NCI-H2227 (cell line): ENCODE measurements around the gene MFAP2.
A peak's percentile ranks its signal among the peaks of the same experiment; 100 is the strongest.

Experiments
- DNase-seq: peaks from one replicate; lab custom pipeline; 2025; ENCODE audit not compliant: unreplicated experiment; lab: John Stamatoyannopoulos, UW

MFAP2 gene

GRCh38 chr1:16981269-16981849, 939 bp upstream of the MFAP2 start:
- DNase-seq, result no peak

DNA sequence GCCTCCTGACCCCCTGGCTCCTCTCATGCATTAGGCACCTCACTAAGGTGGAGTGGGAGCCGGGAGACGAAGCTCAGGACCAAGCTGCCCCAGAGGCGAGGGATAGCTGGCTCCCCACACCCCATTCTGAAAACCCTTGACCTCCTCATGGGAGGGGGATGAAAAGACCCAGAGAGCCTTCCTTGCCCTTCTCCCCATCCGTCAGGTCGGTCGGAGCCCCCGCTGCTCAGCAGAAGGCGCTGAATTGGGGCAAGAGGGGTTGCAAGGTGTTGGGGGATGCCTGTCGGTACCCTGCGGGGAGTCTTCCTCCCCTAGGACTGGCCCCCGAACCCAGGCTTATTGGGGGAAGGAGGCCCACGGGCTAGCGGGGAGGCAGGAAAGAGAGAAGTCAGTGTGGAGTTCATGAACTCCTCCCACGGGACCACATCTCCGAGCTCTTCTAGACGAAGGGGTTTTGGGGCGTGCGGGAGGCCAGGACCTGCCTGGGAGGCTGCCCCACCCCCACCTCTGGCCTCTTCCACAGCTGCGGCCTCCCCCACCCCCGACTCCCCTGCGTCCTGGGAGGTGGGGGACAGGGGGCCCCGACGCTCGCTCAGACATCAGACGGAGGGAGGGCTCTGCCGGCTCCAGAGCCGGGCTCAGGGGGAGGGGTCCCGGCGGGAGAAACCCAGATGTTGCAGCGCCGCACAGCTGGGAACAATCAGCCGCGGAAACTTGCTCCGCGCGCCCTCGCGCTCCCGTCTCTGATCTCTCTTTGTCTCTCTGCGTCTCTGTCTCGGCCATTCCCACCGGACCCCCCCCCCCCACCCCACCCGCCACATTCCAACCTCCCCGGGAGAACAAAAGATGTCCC, 719 bp downstream of the MFAP2 start:
- DNase-seq, result peak; percentile 32

DNA sequence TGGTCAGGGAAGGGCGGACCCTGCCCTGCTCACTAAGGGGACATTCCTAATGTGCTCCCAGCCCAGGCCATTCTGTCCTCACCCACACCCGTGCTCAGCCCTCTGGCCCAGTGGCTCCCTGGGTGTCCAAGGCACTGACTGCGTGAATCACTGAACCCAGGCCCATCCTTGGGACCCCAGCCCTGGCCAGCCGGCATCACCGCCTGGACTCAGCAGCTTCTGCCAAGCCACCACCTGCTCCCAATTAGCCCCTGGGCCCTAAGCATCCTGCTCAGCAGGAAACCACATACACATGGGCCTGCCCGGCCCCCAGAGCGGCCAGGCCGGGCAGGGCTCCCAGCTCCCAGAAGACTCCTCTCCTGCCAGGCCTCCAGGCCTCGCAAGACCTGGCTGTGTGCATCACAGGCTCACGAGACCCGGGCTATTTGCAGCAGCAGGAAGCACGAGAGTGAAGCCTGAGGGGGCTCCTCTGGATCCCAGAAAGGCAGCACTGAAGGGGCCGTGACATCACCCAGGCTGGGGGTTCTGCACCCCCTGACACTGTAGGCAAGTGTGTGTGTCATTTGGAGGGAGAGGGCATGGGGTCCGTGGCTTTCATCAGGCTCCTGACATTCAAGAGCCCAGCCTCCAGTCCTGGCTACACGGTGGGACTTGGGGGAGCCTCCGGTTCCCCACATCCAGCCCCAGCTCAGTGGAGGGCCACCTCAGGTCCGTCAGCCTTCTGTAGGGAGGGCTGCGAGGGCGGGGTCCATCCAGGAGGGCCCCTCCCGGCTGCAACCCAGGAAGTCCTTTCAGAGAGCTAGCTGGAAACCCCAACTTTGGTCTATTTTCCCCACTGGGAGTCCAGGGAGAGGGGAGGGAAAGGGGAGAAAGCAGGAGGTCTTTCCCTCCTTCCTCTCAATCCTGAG, 1.6 kb downstream of the MFAP2 start:
- DNase-seq, result no peak

- DNase-seq, result no peak
Measured at GRCh38 chr1:16978139-16978538, 2.3 kb downstream of the MFAP2 start.

DNA sequence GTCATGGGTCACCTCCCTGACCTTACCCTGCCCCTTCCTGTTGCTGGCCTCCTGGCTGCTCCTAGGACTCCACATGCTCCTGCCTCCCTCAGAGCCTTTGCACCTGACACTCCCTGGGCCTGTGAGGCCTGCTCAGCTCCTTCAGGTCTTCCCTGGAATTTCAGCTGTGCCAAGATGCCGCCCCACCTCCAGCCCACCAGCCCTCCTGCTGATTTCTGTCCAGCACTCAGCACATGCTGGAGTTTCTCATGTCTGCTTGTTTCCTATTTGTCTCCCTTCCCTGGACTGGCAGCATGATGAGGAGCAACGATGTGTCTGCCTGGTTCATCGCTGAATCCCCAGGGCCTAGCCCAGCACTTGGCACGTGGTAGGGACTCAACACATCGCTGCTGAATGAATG, 3.0 kb downstream of the MFAP2 start:
- DNase-seq, result no peak

- DNase-seq, result no peak
Measured at GRCh38 chr1:16976966-16977365, 3.5 kb downstream of the MFAP2 start.

- DNase-seq, result no peak
Measured at GRCh38 chr1:16975838-16976237, 4.6 kb downstream of the MFAP2 start.

- no peak for DNase-seq
Measured at GRCh38 chr1:16975211-16975610, 5.2 kb downstream of the MFAP2 start.

- no peak for DNase-seq
Measured at GRCh38 chr1:16973215-16973614, 7.2 kb downstream of the MFAP2 start.

DNA sequence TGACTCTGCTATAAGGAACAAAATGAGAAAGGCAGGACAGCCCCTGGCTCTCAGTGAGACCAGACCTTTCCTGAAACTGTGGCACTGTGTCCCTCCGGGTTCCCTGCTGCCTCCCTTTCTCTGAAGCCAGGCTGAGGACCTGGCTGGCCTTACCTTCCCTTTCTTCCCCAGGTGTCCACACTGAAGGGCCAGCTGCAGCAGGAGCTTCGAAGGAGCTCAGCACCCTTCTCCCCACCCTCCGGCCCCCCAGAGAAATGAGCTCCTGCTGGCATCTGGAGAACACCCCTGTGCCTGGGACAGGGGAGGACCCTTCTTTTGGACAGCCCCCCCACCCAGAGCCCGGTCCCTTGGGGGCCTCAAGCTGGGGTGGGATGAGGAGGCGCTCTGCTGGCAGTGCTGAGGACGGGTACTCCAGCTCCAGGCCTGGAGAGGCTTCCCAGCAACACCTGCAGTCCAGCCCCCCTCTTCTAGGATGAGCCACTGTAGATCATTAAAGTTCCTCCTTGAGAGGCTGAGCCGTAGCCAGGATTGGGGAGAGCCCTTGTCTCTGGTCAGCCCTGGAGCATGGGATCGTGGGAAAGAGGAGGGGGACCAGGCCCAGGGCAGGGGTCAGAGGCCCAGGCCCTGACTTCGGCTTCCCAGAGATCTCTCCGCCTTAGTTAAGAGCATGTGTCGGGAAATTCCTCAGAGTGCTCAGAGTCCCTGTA, 8.1 kb downstream of the MFAP2 start:
- no peak for DNase-seq

GRCh38 chr1:16971341-16972188, 8.9 kb downstream of the MFAP2 start:
- peak; percentile 73 for DNase-seq

- DNase-seq, result no peak
Measured at GRCh38 chr1:16970132-16970910, 10.1 kb downstream of the MFAP2 start.

- no peak for DNase-seq
Measured at GRCh38 chr1:16969651-16970050, 10.8 kb downstream of the MFAP2 start.

- no peak for DNase-seq
Measured at GRCh38 chr1:16969057-16969611, 11.3 kb downstream of the MFAP2 start.

- DNase-seq, result no peak
Measured at GRCh38 chr1:16968372-16968771, 12.0 kb downstream of the MFAP2 start.

DNA sequence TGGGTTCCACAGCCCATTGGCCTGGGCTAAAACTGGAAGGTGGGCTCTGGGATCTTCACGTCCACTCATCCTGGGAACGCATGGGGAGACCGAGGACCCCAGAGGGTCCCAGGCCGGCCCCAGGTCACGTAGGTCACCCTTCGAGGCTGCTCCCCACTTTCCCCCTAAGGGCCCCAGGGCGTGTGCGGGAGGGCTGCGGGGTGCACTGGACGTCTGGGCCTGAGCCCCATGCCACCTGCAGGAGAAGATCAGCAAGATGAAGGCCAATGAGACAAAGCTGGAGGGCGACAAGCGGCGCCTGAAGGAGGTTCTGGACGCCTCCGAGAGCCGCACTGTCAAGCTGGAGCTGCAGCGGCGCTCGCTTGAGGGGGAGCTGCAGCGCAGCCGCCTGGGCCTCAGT, 12.5 kb downstream of the MFAP2 start:
- no peak for DNase-seq

- no peak for DNase-seq
Measured at GRCh38 chr1:16967095-16967575, 13.3 kb downstream of the MFAP2 start.

DNA sequence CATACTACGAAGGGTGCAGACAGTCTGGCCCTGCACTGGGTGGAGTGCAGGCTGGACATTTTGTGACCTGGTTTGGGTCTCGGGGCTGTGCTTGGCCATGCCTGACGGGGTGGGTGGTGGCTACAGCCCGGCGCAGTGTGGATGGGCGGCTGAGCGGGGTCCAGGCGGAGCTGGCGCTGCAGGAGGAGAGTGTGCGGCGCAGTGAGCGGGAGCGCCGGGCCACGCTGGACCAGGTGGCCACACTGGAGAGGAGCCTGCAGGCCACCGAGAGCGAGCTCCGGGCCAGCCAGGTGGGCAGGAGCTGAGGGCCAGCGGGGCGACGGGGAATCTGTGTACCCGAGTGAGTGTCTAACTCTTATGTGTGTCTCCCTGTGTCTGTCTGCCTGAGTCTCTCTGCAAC, 14.1 kb downstream of the MFAP2 start:
- no peak for DNase-seq

- DNase-seq, result no peak
Measured at GRCh38 chr1:16965486-16966067, 14.8 kb downstream of the MFAP2 start.
